Dermis microvascular lymphatic vessel endothelial cell (primary cell): ENCODE results near the gene ERBB4. TPM values are rescaled to one million over a fixed set of nuclear protein-coding genes. Genes with fewer than 3 reads are reported as not detected.

ENCODE experiments used
- DNase-seq, 2 donors: peaks; one replicate each; pipeline versions ENCODE4 v3.0.0 to v3.0.0-alpha.2; 2010; ENCODE audit warnings: low read depth in 2 of 2
- total RNA-seq: library from RNA; depleted of rRNA; stranded (reverse); fragments of >200 nt; gene quantifications from 2 replicates; pipeline ENCODE4 v1.2.1, GENCODE V29; 2014

ERBB4 gene
- total RNA-seq, 1 donor from 2014 or later, result not detected

GRCh38 chr2:212088353-212088752 is 450.2 kb downstream of the ERBB4 start:
- no peak for DNase-seq

- DNase-seq, result no peak
Measured at GRCh38 chr2:212083492-212083891, 455.1 kb downstream of the ERBB4 start.

- no peak for DNase-seq
Measured at GRCh38 chr2:212078103-212078502, 460.5 kb downstream of the ERBB4 start.

- DNase-seq, result no peak
Measured at GRCh38 chr2:212076456-212076855, 462.1 kb downstream of the ERBB4 start.

GRCh38 chr2:212073360-212073759 is 465.2 kb downstream of the ERBB4 start:
- no peak for DNase-seq

- no peak for DNase-seq
Measured at GRCh38 chr2:212066546-212066945, 472.1 kb downstream of the ERBB4 start.

GRCh38 chr2:212064318-212064717 is 474.3 kb downstream of the ERBB4 start:
- no peak for DNase-seq

GRCh38 chr2:212052412-212053159 is 486.0 kb downstream of the ERBB4 start:
- peak; percentile 10 to 84 for DNase-seq

GRCh38 chr2:212050871-212051270 is 487.7 kb downstream of the ERBB4 start:
- DNase-seq, result no peak

GRCh38 chr2:212042562-212042961 is 496.0 kb downstream of the ERBB4 start:
- no peak for DNase-seq

GRCh38 chr2:212037062-212037461 is 501.5 kb downstream of the ERBB4 start:
- no peak for DNase-seq

- peak in 1 of 2 donors; percentile 30 for DNase-seq
Measured at GRCh38 chr2:212034841-212035585, 503.6 kb downstream of the ERBB4 start.

GRCh38 chr2:212033888-212034287 is 504.7 kb downstream of the ERBB4 start:
- no peak for DNase-seq

GRCh38 chr2:212032536-212033219 is 505.9 kb downstream of the ERBB4 start:
- peak; percentile 54 to 72 for DNase-seq

GRCh38 chr2:212032032-212032431 is 506.6 kb downstream of the ERBB4 start:
- DNase-seq, result peak in 1 of 2 donors; percentile 69

- DNase-seq, result no peak
Measured at GRCh38 chr2:212030709-212031108, 507.9 kb downstream of the ERBB4 start.

GRCh38 chr2:212028798-212029394 is 509.7 kb downstream of the ERBB4 start:
- no peak for DNase-seq

GRCh38 chr2:212027681-212028628 is 510.6 kb downstream of the ERBB4 start:
- DNase-seq, result peak; percentile 29 to 75

GRCh38 chr2:212024040-212024439 is 514.6 kb downstream of the ERBB4 start:
- DNase-seq, result no peak

GRCh38 chr2:212022966-212023365 is 515.6 kb downstream of the ERBB4 start:
- DNase-seq, result no peak

- peak in 1 of 2 donors; percentile 61 for DNase-seq
Measured at GRCh38 chr2:212021947-212022346, 516.7 kb downstream of the ERBB4 start.
